GM18520 (cell line): ENCODE data around the gene CHID1.

Source experiments
- ATAC-seq: cut with Tn5 transposase; IDR thresholded peaks from one replicate; pipeline ENCODE4 v1.9.1; 2021; ENCODE audit not compliant: unreplicated experiment

The CHID1 gene

GRCh38 chr11:865462-866430, 44.9 kb downstream of the CHID1 start:
- no peak for ATAC-seq

GRCh38 chr11:864898-865297, 45.7 kb downstream of the CHID1 start:
- no peak for ATAC-seq

DNA sequence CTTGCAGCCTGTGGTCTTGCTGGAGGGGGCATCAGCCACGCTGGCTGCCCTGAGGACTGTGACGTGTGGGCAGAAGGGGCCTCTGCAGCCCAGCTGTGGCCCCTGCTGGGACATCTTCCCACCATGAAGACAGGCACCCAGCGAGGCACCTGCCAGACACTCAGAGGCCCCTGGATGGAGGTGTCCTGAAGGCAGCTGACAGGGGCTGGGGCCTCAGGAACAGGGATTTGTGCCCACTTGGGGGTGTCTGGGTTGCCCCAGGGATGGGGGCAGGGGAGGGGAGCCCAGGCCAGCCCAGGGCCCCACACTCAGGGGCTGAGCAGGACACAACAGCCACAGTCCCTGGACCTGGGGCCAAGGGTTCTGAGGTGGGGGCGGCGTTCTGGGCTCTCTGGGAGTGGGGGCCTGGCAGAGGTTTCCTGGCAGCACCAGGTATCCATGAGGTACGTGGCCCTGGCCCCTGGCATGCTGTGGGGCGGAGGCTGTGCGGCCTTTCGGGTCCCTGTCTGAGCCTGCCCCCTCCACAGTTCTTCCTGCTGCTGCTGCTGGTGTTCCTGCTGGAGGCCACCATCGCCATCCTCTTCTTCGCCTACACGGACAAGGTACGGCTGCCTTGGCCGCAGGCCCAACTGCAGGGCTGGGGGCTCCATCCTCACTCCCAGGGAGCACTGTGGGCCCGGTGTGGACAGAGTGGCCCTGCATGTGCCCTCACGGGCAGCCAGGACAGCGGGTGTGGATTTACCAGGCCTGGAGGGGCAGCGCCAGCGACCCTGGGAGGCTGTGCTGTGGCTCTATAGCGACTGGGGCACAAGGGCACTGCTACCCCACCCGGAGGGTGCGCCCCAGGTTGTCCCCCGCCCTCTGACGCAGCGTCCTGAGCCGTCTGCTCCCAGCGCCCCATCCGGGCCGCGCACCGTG, 46.4 kb downstream of the CHID1 start:
- ATAC-seq = no peak

- ATAC-seq = no peak
Observed at GRCh38 chr11:863023-863909, 47.3 kb downstream of the CHID1 start.

DNA sequence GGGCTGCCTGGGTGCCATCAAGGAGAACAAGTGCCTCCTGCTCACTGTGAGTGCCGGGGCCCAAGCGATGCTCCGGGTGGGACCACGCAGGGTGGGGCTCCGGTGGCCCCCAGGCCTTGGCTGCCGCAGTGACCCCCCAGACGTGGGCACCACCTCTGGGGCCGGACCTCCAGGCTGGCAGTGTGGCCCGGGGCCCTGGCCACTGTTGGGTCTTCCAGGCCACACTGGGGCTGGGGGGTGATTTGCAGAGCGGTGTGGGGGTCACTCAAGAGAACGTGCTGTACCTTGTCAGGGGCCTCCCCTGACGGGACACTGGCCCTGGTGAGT, 48.0 kb downstream of the CHID1 start:
- ATAC-seq = no peak

DNA sequence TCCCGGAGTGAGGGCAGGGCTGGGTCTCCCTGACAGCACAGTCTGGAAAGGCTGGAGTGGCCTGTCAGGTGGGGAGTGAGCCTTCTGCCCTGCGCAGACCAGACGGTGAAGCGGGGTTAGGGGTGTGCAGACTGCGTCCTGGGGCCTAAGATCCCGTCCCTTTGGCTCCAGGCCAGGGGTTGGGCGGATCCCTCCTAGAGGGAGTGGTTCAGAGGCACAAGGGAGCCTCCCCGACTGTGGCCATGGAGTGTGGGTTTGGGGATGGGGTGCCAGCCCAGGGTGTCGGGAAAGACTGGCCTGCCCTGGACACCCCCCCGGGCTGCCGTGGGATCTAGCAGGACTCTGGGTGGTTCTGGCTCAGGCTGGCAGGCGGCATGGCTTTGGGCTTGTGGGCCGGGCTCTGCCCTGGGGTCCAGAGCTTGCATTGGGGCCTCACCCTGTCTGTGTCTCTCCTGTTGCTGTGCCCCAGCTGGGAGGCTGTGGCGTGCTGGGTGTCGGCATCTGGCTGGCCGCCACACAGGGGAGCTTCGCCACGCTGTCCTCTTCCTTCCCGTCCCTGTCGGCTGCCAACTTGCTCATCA, 48.4 kb downstream of the CHID1 start:
- ATAC-seq = no peak

GRCh38 chr11:861105-861479, 49.5 kb downstream of the CHID1 start:
- ATAC-seq = no peak

DNA sequence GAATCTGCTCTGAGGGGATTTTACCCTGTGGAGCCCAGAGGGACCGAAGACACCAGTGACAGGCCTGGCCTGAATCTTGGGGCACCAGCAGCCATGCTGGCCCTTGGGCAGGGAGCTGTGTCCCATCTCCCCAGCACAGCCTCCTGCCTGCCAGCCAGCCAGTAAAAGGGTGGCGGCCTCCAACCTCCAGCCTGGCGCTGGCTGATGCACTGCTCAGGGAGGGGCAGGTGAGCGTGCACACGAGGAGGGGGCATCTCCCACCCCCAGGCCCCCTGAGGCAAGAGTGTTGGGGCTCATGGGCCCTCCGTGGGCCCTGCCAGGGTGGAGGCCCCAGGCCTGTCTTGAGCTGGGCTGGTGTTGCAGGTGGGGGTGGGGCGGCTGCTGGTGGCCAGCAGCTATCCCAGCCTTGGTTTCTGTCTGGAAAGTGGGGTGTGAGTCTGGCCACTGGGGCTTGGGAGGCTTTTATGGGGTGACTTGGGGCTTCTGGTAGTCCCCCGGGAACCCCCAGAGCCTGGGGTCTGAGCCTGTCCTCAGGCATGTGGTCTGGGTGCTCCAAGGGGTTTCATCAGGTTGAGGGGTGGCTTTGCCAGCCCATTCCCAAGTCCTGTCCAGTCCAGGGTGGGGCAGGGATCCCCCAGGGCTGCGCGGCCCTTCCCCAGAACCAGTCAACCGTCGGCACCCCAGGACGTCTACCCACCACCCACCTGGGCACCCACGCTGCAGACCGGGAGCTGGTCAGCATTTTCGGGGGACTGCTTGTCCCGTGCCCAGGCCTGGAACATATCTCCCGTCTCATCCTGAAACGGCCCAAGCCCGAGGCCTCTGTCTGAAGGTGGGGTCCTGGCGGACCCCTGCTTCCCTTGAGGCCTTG, 50.1 kb downstream of the CHID1 start:
- ATAC-seq = no peak

GRCh38 chr11:859394-860131, 51.0 kb downstream of the CHID1 start:
- ATAC-seq = no peak

- ATAC-seq = no peak
Observed at GRCh38 chr11:858762-859339, 51.8 kb downstream of the CHID1 start.

GRCh38 chr11:858053-858761, 52.4 kb downstream of the CHID1 start:
- ATAC-seq = no peak

GRCh38 chr11:856397-856796, 54.2 kb downstream of the CHID1 start:
- ATAC-seq = no peak

DNA sequence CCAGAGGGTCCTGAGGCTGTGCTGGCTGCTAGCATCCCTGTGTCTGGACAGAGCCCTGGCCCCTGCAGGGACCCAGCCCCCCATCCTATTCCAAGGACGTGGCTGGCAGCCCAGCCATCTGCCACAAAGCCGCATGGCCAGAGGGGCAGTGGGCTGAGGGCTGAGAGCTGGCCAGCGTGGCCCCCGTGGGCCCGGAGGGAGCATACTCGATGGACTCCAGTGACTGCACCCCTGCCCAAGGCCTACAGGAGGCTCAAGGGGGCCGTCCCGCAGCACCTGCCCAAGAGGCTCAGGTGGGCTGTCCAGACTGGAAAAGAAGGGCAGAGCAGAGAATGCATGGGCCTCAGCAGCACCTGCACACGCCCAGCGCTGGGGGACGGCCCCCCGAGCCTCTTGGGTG, 54.8 kb downstream of the CHID1 start:
- no peak for ATAC-seq

- no peak for ATAC-seq
Observed at GRCh38 chr11:855330-855674, 55.3 kb downstream of the CHID1 start.

DNA sequence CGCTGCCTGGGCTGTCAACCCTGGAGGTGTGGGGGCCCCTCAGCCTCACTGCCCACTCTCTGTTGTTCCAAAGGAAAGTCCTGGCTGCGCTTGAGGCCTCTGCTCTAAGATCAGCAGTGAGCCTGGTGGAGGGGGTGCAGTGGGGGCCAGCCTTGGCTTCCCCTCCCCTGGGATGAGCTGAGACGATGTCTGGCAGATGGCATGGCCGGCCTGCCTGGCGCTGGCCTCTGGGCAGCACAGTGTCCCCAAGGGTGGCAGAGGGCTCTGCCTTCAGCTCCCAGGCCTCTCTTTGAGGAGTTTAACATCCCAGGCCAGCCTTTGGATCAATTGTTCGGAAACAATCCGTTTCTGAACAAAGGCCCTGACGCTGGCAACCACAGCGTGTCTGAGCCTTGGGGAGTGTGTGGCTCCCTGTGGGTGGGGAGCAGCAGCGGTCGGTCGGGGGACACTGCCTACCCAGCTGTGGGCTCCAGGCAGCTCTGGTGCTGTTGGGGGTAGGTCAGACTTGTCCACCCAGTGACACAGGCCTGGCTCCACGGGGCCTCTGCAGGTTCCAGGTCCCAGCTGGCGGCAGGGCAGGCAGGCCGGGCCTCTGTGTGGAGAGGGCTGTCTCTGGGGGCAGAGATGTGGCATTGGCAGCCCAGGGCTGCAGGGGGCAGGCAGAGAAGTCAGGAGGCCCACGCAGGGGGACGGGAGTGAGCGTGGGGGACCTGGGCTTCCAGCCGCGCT, 55.8 kb downstream of the CHID1 start:
- ATAC-seq = no peak

GRCh38 chr11:853682-854448, 56.7 kb downstream of the CHID1 start:
- no peak for ATAC-seq

DNA sequence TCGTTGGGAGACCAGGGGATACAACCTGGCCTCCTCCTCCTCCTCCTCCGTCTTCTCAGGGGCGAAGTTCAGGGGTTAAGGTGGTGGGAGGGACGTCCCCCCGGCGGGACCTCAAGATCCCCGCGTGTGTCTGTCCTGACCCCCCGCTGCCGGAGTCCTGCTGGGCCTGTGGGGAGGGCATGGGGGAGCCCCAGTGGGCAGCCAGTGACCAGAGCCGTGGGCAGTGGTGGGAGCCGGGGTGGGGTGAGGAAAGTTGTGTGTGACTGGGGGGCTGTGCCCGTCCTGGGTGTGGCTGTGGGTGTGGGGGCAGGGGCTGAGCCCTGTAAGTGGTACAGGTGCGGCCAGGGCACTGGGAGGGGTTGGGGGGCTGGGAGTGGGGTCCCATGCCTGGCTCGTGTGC, 57.8 kb downstream of the CHID1 start:
- no peak for ATAC-seq
